Psoas muscle (tissue), 8 donors: ENCODE results near the gene CRB3. TPM values are rescaled to one million over a fixed set of nuclear protein-coding genes. Genes with fewer than 3 reads are reported as not detected.
A peak's percentile ranks its signal among the peaks of the same experiment; 100 is the strongest.

ENCODE experiments used
- ATAC-seq, 4 donors: fragments of 200-7000 bp; cut with Tn5 transposase; one replicate each; pipeline ENCODE4 v1.9.1; 2020; ENCODE audit warnings: moderate library complexity in 3 of 4, mild to moderate bottlenecking in 2 of 4
- DNase-seq, 2 donors: peaks; one replicate each; pipeline ENCODE4 v3.0.0-alpha.2; 2020
- H3K27ac ChIP-seq: fragments of 200-600 bp; one replicate; pipeline ENCODE4 v1.8.0; 2022
- H3K27me3 ChIP-seq, 3 donors: fragments of 200-600 bp in 1 of 3; one replicate each; pipeline versions ENCODE4 v1.6.1 to v1.8.0; 2013 to 2022; ENCODE audit warnings: low read length in 2 of 3, mild to moderate bottlenecking in 2 of 3, moderate library complexity in 1 of 3; ENCODE audit not compliant: insufficient read depth in 3 of 3
- H3K36me3 ChIP-seq, 2 donors: fragments of 200-600 bp in 1 of 2; one replicate each; pipeline versions ENCODE4 v1.6.1 to v1.8.0; 2013 to 2022; ENCODE audit warnings: low read depth in 1 of 2, mild to moderate bottlenecking in 1 of 2, moderate library complexity in 1 of 2; ENCODE audit not compliant: insufficient read depth in 1 of 2
- H3K4me1 ChIP-seq: fragments of 200-600 bp; one replicate; pipeline ENCODE4 v1.8.0; 2022
- H3K4me3 ChIP-seq: fragments of 200-600 bp; one replicate; pipeline ENCODE4 v1.8.0; 2022; ENCODE audit warnings: mild to moderate bottlenecking
- H3K9me3 ChIP-seq: fragments of 200-600 bp; one replicate; pipeline ENCODE4 v1.8.0; 2022
- CTCF ChIP-seq: fragments of 200-600 bp; IDR thresholded peaks from one replicate; pipeline ENCODE4 v1.8.0; 2022; ENCODE audit warnings: antibody characterized with exemption
- WGBS, 3 donors: extraction: QIAGEN DNeasy Blood & Tissue Kit; methylation state at CpG; one replicate each; pipeline versions ENCODE4 v1.1.6 to v1.1.7; 2013; 5-methylcytosine and 5-hydroxymethylcytosine counted together
- intact Hi-C, 2 donors: fragments of 100-400 bp; cut with DNase I; formaldehyde crosslinking; loops; one replicate each; pipeline versions ENCODE4 v1.11.0 to v1.14.2; 2022
- polyA plus RNA-seq, 3 donors: library from polyadenylated mRNA; stranded (reverse); fragments of 200-250 nt; gene quantifications; one replicate each; pipeline ENCODE4 v1.2.3, GENCODE V29; 2013
- total RNA-seq, 4 donors: library from RNA; stranded (reverse); fragmentation: NEBNext Ultra II Directional in 2 of 4; extraction: Animal tissue kit (Norgen Biotek cat#: 25700) in 2 of 4; gene quantifications; one replicate each; pipeline versions ENCODE4 v1.2.1 to v1.2.4, GENCODE V29; 2021 to 2023
- donor health status: healthy with polysubstance abuse.
- donor health status: DM: no; HTN: no; CAD: no; lungs with moderate emphysema.
- donor health status: Bipolar disorder and iron deficiency.
- donor health status: healthy.
- donor health status: DM: yes; HTN: yes; CAD: no.
- donor health status: DM: no; HTN: no; CAD: no.
- donor health status: DM: no; HTN: no; CAD: no.
- donor health status: DM: yes; HTN: yes; CAD: no.

The CRB3 gene
- total and polyA plus RNA-seq, 7 donors, result 0.23 to 0.38 TPM; not detected in 5

- ATAC-seq (peak; percentile 60 to 79 (median 71)), DNase-seq (peak; percentile 68 to 78)
- Histone ChIP-seq H3K9me3 (no peaks in the 10 kb centered on the region), H3K27me3 (peaks cover 0 to 19% (median 7%) of the 10 kb centered on the region in 3 donors), H3K4me3 (peak within 1 kb of the TSS; percentile 86), H3K36me3 (peaks cover 0 to 24% of the 10 kb centered on the region in 2 donors), H3K27ac (peak within 1 kb of the TSS; percentile 72), H3K4me1 (peaks cover 9% of the 10 kb centered on the region)
- intact Hi-C loops, result no loop called here
- 2% methylated on average over 32 to 66 of the region's 70 CpGs for WGBS, 3 donors
- TF ChIP-seq CTCF, result no peak
Measured at GRCh38 chr19:6459262-6460098, 4.6 kb upstream of the CRB3 start, which contains the start of gene SLC25A23. SLC25A23 (minus strand) TSS chr19:6459792; CDS start chr19:6459628, 164 bp downstream.

GRCh38 chr19:6460099-6460884 is 3.8 kb upstream of the CRB3 start:
- peak; percentile 99 for DNase-seq
- TF ChIP-seq CTCF, result peak; percentile 50
- intact Hi-C loops, result no loop called here
- peak overlapping the region; percentile 86 for H3K4me3 ChIP-seq
- H3K9me3 ChIP-seq, result no peaks in the 10 kb centered on the region
- peaks cover 0 to 16% of the 10 kb centered on the region in 2 donors for H3K36me3 ChIP-seq
- WGBS, 3 donors, result 0 to 1% (median 0%) methylated on average over 57 of the region's 57 CpGs
- peaks cover 0 to 27% (median 9%) of the 10 kb centered on the region in 3 donors for H3K27me3 ChIP-seq
- peaks cover 9% of the 10 kb centered on the region for H3K4me1 ChIP-seq
- peak overlapping the region; percentile 72 for H3K27ac ChIP-seq
- ATAC-seq, result peak; percentile 96 to 97 (median 96)

GRCh38 chr19:6465006-6465405 is 935 bp downstream of the CRB3 start:
- H3K4me3 ChIP-seq, result no peak overlapping the region
- H3K4me1 ChIP-seq, result no peaks in the 10 kb centered on the region
- TF ChIP-seq CTCF, result no peak
- intact Hi-C loops, result no loop called here
- H3K27me3 ChIP-seq, result peaks cover 0 to 35% (median 13%) of the 10 kb centered on the region in 3 donors
- H3K9me3 ChIP-seq, result no peaks in the 10 kb centered on the region
- no peaks in the 10 kb centered on the region for H3K36me3 ChIP-seq
- WGBS, 3 donors, result 38 to 44% (median 42%) methylated on average over 9 of the region's 9 CpGs
- H3K27ac ChIP-seq, result no peak overlapping the region
- ATAC-seq (no peak), DNase-seq (no peak)

GRCh38 chr19:6465663-6466062 is 1.6 kb downstream of the CRB3 start:
- no peak overlapping the region for H3K4me3 ChIP-seq
- no peak overlapping the region for H3K27ac ChIP-seq
- H3K36me3 ChIP-seq, result no peaks in the 10 kb centered on the region
- 85 to 93% (median 91%) methylated on average over 8 of the region's 8 CpGs for WGBS, 3 donors
- H3K27me3 ChIP-seq, result peaks cover 0 to 38% (median 13%) of the 10 kb centered on the region in 3 donors
- intact Hi-C loops, result no loop called here
- ATAC-seq, result no peak
- TF ChIP-seq CTCF, result no peak
- no peak for DNase-seq
- H3K4me1 ChIP-seq, result no peaks in the 10 kb centered on the region
- H3K9me3 ChIP-seq, result no peaks in the 10 kb centered on the region
